Effector CD8-positive, alpha-beta T cell (primary cell): Measurements from ENCODE around the gene CHSY1.

Source experiments
- DNase-seq: peaks from one replicate; lab custom pipeline; 2025; lab: John Stamatoyannopoulos, UW

The CHSY1 gene

DNA sequence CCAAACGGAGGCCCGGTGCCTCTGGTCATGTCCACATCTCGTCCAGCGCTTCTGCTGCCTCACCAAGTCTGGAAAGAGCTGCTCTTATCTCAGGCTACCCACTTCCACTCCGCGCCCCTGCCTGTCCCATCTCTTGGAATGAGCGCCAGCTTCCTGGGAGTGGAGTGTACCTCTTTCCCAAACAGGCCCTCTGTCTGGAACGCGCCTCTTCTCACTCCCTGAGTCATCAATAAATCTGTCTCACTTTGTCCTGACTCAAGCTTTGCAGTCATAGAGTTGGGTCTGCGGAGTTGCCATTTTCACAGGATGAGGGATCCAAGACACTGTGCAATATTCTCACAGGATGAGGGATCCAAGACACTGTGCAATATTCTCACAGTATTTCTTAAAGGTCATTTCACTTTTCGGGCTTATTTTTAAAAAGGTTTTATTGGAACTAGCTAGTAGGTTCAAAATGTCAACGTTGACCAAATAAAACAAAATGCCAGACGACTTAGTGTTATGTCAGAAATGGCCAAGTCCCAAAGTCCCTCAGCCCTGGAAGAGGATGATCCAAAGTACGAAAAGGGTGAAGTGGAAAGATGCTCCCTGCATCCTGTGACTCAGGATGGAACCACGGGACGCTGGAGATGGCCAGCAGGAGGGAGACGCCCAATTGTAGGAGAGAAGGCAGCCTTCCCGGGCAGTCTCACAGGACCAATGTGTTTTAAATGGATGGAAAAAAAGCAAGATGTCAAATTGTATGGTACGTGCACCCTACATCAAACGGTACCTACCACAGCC lies 81.1 kb downstream of the CHSY1 start:
- no peak for DNase-seq

DNA sequence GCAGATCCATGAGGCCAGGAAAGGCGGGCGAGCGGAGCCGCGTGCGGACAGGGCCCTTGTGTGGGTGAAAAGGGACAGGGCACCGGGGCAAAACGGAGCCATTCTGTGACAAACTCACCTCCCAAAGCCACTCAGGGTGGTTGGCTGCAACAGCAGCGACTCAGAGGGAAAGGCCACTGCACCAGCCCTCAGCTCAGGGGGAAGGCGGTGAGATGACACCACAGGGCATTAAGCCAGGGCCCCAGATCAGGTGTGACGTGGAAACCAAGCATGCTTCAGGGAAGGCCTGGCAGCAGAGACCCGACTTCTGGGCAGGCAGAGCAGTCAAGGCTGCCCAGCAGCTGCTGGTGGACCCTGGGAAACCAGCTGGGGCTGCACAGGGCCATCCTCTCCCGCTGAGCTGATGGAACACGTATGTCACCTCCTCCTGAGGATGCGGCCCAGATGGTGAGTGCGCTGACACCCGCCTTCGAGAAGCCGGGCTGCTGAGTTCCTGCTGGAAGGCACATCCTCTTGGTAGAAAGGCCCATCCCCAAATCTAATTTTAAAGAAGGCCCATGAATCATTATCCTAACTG lies 82.3 kb downstream of the CHSY1 start:
- DNase-seq, result no peak

DNA sequence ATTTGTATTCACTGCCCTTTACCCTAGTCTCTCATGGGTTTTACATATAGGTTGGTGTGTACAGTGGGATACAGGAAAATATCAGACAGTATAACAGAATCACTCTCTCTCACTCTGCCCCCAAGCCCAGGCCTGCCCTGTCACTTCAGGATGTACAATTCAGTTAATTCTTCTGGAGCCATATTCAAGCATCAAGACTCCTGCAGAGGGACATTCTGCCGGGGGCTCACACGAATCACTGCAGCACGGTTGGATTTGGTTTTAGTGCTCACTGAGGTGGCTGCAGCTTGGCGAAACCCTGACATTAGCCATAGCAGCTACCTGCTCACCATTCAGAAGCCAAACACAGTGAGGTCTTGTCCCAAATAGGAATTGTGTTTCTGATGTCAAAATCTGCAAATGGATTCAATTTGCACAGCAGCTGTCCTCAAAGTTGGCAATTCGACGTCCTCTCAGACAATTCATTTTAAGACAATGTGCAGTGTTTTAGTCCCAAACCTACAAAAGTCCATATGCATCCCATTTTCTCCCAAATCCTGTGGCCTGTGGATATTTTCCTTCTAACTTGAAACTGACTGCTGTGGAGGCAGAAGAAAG lies 82.9 kb downstream of the CHSY1 start:
- DNase-seq, result no peak

DNA sequence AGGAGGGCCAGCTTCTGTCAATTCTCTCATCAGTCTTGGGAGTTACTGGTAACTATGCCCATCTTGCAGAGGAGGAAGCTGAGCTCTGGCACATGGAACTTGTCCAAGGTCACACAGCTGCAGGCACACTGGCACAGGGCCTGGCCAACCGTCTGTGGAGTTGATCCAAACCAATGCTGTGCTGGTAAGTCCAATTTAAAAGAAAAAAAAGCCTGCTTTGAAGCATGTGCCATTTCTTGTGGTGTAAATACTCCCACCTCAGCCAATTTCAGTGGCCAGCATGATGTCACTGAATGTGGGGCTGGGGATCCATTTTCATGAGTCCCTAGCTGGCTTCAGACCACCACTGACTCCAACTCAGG lies 83.4 kb downstream of the CHSY1 start:
- no peak for DNase-seq

DNA sequence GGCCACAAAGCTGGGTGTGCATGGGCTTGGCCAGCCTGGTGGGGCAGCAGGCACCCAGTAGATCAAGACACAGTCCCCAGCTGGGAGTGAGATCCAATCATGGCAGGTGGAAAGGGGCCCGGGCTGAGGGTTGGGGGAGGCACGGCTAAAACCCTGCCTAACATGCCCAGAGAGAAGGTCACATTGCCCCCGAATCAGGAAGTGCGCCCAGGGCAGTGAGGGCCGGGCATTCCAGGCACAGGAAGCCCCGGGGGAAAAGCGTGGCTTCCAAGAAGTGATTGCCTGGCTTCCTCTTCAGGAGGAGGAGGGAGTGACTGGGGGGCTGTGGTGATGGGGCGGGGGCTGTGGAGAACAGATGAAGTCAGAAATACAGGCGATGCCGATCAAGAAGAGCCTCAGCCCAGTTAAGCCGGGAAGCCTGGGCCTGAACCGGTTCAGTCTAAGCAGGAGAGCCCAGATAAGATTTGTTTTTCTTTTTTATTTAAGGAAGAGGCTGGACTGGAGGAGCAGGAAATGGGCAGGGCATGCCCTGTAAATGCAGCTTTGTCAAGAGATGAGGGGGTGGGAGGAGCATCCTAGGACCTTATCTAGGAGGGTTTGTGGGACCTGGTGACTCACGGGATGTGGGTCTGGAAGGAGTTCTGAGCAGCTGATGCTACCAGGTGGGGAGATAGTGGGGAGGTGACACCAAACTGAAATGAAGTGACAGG lies 83.9 kb downstream of the CHSY1 start:
- no peak for DNase-seq

DNA sequence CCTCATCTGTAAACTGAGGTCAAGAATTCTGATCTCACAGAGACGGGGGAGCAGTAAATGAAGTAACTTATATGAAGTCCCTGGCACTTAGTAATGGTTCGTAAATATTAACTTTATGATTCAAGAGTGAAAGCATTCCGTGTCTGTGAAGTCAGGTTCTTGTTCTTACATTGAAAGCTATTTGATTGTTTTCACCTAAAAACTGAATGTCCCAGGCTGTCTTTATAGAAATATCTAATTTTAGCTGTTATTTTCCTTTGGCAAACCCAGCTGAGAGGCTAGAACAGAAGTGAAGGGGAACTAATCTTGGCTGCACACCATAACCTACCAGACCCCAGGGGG lies 84.5 kb downstream of the CHSY1 start:
- no peak for DNase-seq

DNA sequence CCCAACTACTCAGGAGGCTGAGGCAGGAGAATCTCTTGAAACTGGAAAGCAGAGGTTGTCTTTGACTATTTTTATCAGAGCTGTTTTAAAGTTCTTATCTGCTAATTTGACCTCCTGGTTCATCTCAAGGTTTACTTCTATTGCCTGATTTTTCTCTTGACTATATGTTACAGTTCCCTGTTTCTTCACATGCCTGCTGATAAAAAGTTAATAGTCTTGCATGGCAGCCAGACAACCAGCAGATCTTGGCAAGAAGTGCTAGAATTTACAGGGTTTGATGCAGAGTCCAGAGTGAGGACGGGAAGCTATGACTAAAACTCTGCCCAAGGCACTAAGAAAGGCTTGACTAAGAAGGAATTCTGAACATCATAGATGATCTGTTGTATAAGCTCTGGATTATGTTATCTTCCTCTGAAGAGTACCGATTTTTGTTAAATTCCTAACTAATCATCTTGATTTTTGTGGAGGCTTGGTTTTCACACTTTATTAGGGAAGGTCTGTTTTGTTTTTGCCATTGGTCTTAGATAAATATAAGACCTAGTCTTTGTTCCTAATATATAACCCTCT lies 85.9 kb downstream of the CHSY1 start:
- no peak for DNase-seq

DNA sequence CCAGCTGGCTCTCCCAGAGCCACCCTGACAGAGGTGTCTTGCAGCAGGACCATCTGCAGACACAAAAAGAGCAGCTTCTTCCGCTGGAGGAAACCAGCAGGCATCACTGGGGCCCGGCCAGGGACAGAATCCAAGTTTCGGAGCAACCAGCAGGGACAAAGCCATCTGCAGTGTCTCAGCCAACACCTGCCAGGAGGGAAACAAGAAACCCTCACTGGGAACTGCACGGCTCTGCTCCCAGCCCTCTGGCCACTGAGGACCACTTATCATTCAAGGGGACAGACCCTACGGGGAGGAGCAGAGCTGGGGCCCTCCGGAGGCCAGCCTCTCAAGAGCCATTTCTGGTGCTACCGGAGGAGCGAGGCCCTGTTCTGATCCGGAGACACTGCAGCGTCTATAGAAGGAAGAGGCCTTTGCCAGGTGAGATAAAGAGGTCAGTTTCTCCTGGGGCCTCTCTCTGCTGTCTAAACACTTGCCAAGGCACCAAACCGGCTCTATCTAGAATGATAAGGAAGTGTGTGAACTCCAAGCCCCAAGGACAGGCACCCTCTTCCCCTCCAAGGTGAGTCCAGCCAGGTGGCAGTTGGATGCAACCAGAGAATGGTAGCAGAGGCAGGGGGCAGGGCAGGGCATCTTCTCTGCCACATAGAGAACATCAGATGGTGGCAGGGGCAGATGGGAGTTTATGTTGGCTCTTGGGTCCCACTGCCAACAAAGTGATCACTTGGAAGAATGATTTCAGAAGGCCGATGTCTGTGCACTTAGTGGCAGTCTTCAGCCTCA lies 89.0 kb downstream of the CHSY1 start:
- no peak for DNase-seq

DNA sequence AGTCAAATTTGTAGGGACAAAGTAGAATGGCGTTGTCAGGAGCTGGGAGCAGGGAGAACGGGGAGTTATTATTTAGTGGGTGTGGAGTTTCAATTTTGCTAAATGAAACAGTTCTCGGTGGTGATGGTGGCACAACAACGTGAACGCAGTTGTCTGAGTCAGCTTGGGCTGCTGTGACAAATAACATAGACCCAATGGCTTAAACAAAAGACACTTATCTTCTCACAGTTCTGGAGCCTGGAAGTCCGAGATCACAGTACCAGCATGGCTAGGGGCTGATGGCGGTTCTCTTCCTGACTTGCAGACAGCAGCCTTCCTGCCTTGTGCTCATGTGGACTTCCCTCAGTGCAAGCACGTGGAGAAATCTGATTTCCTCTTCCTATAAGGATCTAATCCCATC lies 90.2 kb downstream of the CHSY1 start:
- no peak for DNase-seq

DNA sequence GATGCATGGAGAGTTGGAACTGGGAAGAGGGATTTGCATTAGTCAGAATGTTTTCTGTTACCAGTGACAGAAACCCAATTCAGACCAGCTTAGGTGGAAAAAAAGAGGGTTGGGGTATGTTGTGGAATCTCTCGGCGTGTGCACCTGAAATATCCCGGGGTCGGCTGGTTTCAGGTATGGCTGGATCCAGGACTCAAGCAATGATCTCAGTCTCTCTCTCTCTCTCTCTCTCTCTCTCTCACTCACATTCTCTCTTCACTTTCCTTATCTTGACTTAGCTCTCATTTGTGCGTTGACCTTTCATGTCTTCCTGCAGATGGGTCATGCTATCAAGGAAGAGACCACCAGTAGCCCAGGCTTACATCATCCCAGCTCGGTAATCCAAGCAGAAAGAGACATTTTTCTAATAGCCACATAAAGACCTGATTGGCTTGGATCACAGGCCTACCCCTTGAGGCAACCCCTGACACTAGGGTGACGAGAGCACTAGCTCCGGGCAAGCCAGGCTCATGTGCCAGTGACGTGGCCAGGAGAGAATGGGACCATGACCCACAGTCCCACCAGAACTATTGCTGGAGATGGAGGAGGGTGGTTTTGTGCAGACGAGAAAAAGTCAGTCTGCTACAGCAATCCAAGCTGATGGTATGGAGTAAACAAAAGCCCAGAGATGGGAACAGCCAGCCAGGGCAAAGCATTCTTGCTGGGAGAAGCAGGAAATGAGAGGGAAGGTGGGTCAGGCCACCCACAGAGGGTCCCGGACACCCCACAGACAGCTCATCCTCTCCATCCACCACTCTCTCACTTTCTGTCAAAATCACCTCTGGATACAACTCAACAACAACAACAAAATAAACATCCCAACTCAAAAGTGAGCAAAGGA lies 91.7 kb downstream of the CHSY1 start:
- no peak for DNase-seq

DNA sequence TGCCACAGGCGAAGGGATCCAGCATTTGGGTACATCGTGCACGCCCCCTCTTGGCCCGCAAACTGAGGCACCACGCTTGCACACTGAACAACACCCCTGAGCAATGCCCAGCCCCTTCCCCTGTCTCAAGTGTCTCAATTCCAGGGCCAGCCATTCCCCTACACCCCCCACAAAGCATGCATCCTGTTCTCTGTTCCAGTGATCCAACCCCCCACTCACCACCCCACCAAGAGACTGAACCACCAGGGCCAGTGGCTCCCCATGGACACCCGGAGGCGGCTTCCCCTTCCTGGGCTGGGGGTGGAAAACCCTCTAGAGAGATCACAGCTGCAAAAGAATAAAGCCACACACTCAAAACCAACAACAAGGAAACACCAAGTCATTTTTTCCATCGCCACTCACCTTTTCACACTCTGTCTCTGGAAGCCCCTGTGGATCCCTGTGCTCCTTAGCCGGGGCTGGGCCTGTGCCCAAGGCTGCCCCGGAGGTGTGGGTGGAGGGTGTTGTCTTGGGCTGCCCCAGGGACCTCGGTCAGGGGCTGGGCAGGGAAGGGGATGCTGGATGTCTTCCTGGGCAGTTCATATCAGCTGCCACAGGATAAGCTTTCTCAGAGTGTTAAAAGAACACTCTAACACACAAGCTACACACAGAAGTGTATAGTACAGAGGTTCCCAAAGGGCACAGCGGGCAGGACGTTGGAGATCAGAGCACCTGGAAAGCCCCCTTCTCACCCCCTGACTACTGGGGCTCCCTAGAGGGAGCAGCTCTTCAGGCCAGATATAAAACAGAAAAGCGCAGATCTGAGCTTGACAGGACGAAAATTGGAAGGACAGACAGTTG lies 92.5 kb downstream of the CHSY1 start:
- no peak for DNase-seq

DNA sequence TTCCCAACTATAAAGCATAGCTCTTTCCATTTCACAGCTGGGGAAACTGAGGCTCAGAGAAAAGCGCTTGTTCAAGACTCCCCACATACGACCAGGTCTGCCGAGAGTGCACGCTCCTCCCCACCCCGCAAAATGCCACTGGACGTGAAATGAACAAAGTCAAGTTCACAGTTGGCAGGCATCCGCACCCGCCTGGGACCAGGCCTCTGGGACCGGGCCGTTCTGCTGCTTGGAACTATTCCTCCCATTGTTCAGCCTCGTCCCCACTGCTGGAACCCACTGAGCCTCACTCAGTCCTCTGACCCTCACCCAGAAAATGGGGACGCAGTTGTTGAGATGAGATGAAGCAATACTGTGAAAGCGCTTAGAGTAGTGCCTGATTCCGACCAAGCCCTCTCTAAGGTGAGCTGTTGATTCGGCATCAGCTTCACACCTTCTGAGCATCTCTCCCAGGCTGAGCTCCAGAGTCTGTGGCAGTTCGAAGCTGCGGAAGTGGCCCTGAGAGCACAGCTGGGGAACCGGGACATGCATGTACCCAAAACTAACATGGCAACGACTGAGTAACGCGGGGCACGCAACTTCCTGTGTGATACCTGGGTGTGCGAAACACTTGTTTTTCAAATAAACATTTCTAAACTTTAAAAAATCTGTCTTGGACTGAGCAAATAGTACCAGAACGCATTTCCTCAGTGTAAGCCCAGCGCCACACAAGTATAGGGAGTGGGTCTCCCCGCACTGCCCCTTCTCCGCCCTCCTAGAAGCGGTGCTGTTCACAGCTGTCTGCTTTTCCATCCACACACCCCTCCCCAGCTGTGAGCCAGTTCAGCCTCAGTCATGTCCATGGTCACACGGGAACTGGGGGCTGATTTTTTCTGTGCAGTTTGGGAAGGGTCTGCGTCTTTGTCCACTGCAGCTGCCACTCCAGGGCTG lies 93.4 kb downstream of the CHSY1 start:
- no peak for DNase-seq

DNA sequence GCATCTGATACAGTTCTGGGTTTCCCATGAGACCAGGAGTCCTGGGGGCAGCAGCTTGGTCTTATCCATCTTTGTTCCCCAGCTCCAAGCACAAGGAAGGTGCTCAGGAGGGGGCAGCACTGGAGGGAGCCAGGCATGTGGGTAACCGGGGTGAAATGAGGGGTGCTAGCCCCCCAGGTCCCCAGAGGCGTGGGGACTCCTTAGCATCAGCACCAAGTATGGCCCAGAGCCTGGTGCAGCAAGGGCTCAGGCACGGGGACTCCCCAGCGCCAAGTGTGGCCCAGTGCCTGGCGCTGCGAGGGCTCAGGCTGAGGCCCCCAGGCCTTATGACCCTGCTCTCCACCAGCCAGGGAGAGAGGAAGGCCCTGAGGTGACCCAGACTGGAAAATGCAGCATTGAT lies 94.1 kb downstream of the CHSY1 start:
- no peak for DNase-seq

DNA sequence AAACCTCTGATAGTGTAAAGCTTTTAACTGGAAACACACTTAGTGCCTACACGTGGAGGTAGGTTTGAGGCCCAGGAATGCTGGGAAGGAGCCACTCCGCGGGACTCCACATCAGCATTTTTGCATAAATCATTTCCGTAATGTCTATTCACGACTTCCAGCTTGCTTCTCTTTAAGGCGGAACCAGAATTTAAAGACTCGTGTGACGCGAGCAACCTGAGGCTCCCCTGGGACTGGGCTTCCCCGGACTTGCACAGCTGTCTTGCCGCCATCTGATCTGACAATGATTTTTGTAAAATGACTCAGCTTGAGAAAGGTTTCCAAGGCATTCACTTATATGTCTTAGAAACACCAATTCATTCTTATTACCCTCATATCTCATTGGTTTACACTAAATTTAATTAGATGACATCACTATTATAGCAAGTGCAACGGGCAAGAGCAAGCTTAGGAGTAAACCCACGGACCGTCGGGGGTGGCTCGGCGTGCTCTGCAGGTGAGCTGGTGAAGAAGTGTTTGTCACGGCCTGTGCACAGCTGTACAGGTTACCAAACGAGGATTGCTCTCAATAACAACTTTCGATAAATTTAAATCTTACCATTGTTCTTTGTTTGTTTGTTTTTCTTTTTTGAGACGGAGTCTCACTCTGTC lies 95.2 kb downstream of the CHSY1 start:
- DNase-seq, result no peak

DNA sequence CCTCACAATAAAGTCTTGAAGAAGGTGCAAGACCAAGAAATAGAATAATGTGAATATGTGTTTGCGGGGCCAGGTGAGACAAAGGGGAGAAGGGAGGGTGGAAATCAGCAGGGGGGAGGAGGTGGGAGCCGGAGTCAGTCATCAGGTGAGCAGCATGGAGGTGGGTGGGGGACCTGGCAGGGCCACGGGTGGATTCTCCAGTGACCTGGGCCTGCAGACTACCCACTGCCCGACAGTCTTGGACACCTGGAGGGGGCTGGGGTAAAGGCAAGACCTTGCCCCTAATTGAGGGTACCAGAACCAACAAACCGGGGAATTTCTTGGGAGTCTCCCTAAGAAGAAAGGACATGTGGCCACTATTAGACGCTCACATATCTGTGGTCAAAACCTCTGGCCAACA lies 95.8 kb downstream of the CHSY1 start:
- DNase-seq, result no peak

DNA sequence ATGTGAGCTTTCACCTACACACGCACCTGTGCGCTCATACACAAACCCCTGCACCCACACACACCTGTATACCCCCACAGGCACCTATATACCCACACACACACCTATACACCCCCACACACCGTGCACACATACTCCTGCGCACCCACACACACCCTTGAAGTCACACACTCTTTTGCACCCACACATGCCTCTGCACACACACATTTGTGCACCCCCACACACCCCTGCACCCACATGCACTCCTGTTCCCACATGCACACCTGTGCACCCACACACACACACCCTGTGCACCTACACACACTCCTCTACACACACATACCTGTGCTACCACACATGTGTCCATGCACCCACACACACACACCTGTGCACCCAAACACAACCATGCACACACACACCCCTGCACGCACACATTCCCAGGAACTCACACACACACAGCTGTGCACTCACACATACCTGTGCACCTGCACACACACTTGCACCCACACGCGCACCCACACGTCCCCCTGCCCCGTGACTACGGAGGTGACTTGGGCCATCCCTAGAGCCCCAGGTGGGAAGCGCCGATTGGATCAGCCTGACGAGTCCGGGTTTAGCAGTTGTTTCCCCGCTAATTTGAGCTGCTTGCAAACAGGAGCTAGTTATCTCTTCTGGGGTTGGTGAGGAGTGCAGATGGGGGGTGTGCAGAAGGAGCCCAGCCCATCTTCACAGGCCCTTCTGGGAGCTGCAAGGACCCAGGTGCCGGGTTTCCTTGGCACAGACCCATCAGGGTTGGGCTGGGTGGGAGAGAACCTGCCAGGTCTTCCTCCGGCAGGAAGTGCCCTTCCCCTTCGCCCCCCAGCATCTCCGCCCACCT lies 97.8 kb downstream of the CHSY1 start:
- DNase-seq, result no peak

DNA sequence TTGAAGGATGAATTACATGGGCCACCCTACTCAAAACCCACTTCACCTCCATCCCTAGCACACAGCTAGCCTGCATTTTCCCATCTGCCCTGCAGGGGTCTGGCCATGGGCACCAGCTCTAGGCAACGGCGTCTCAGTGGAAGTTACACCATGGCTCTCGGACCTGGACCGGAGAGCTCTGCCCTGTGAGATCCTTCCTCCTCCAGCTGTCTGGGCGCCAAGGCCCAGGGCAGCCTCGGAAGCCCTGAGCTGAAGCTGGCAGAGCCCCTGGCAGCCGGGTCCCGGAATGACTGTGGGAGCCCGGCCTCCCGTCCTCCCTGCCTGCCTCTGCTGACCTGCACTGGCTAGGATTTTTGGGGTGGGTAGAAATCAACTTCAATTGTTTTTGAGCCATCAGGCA lies 98.9 kb downstream of the CHSY1 start:
- DNase-seq, result no peak
